ENCODE results near the gene SEPTIN12.
A peak's percentile ranks its signal among the peaks of the same experiment; 100 is the strongest.

Gene SEPTIN12

DNA sequence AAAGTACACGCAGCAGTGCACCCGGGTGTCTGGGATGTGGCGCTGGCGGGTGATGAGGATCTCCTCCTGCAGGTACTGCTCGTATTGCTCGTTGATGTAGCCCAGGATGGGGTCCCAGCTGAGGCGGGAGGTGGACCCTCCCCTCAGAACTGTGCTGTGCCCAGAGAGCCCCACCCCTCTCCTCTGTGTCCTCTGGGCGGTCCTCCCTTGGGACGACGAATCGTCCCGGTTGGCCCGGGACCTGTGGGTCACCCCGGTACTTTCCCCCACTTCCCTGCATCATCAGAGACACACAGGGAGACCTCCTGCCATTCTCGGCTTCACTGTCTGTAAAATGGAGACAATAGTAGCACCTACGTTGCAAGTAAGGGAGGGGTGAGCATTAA lies 4.2 kb downstream of the SEPTIN12 start:
- no peak for DNase-seq

DNA sequence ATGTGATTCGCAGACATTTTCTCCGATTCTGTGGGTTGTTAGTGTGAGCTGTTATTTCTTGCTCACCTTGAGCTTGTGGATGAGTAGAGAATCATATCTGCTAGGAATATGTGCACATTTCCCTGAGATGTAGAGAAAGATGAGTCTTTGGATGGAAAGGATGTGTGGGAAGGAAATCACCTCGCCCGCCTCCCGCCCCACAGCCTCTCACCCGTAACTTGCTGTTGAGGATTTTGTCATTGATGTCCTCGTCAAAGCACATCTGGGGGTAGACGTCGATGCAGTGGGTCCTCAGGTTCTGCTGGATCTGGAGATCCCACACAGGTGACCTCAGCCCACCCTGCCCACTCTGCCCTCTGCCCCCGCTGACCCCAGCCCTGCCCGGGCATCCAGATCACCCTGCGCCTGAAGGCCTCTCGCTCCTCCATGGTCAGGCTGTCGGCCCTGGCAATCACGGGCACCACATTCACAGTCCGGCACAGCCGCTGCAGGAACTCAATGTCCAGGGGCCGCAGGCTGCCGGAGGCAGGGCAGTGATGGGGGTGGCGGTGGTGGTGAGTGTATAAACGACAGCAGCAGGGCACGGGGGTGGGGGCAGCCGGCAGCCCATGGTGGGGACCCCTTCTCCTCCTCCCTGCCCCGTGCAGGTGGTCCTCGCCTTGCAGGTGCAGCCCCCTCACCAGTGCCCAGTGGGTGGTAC lies 4.7 kb downstream of the SEPTIN12 start:
- DNase-seq, result no peak

DNA sequence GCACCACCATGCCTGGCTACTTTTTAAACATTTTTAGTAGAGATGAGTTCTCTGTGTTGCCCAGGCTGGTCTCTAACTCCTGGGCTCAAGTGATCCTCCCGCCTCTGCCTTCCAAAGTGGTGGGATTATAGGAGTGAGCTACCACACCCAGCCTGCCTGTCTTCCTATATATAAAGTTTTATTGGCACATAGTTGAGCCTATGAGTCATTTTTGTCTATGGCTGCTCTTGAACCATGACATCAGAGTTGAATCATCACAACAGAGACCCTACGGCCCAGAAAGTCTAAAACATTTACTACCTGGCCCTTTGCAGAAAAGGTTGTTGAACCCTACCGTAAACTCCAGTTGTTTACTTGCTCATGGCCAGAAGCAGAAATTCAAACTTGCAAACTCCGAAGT lies 7.9 kb downstream of the SEPTIN12 start:
- DNase-seq, result no peak

- DNase-seq, result no peak
Observed at GRCh38 chr16:4778050-4778392, 10.1 kb downstream of the SEPTIN12 start.

GRCh38 chr16:4777339-4778049 lies 10.7 kb downstream of the SEPTIN12 start:
- DNase-seq, result no peak

- no peak for DNase-seq
Observed at GRCh38 chr16:4776141-4776705, 11.9 kb downstream of the SEPTIN12 start.

DNA sequence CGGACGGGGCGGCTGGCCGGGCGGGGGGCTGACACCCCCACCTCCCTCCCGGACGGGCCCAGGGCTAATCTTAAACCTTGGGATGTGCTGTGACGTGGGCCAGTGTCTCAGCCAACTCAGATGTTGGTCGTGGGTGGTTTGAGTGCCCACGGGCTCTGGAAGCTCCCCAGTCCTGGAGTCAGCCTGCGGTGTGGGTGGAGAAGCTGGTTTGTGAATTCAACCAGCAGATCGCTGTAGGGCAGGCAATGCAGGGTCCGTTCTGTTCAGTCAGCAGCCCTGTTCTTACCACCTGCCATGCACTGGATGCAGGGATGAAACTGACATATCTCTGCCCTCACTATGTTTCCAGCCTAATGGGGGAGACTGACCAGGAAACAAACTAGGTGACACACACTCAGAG lies 13.1 kb downstream of the SEPTIN12 start:
- DNase-seq, result no peak

GRCh38 chr16:4772351-4772750 lies 15.8 kb downstream of the SEPTIN12 start:
- DNase-seq, result no peak

DNA sequence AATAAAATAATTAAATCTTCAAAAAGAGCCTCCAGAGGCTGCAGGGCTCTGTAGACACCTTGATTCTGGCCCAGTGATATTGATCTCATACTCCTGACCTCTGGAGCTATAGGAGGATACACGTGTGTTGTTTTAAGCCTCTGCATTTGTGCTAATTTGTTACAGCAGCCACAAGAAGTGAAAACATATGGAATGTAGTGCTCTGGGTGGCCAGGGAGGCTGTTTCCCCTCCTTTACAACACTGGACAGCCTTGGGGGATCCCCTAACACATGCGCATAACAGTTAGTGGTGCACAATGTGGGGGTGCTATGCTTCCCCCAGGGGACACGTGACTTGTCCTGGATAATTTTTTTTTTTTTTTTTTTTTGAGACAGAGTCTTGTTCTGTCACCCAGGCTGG lies 16.5 kb downstream of the SEPTIN12 start:
- no peak for DNase-seq

DNA sequence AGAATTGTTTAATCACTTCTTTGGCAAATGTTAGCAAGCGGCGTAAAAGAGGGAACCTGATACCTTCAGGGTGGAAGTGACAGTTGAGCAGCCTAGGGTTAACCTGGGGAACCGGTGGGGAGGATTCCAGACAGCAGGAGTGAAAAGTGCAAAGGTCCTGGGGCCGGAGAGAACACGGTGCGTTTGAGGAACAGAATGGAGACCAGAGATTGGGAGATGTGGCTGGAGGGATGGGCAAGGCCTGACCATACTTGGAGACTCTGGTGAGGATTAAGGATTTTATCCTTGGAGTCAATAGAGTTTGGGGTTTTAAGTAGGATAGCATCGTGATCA lies 18.9 kb downstream of the SEPTIN12 start:
- no peak for DNase-seq

GRCh38 chr16:4768549-4769305 lies 19.4 kb downstream of the SEPTIN12 start:
- DNase-seq, result peak; percentile 65 to 92 (median 73)

- peak in 1 of 5 experiments; percentile 34 for DNase-seq
Observed at GRCh38 chr16:4767872-4768548, 20.1 kb downstream of the SEPTIN12 start.

DNA sequence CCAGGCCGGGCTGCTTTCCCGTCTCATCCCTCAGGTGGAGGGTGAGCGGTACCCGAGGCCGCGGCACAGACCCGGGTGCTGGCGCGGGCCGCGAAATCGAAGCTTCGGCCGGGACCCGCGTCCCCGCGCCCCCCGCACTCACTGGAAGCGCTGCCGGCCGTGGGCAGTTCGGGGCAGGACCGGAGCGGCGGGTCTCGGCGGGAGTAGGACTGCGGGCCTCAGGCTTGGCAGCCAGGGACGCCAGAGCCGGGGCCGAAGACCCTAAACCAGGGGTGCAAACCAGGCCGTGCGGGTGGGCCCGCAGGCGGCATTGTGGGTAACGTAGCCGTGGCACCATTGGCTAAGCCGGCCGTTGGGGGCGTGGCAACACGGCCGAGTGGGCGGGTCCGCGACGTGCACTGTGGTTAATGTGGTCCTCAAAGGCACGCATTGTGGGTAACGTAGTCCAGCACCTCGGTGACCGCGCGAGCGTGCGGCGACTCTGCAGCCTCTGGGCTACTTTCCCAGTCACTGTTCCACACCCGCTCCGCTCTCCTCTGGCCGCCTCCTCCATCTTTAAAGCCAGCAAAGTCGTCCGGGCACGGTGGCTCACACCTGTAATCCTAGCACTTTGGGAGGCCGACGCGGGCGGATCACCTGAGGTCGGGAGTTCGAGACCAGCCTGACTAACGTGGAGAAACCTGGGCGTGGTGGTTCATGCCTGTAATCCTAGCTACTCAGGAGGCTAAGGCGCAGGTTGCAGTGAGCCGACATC lies 21.1 kb downstream of the SEPTIN12 start, which contains the start of gene ZNF500:
ZNF500 (minus strand) TSS at position 288 of the 754 bp plus-strand sequence. CDS start 1,184 bp downstream, outside the sequence.
- DNase-seq, result peak; percentile 86 to 97 (median 89)

DNA sequence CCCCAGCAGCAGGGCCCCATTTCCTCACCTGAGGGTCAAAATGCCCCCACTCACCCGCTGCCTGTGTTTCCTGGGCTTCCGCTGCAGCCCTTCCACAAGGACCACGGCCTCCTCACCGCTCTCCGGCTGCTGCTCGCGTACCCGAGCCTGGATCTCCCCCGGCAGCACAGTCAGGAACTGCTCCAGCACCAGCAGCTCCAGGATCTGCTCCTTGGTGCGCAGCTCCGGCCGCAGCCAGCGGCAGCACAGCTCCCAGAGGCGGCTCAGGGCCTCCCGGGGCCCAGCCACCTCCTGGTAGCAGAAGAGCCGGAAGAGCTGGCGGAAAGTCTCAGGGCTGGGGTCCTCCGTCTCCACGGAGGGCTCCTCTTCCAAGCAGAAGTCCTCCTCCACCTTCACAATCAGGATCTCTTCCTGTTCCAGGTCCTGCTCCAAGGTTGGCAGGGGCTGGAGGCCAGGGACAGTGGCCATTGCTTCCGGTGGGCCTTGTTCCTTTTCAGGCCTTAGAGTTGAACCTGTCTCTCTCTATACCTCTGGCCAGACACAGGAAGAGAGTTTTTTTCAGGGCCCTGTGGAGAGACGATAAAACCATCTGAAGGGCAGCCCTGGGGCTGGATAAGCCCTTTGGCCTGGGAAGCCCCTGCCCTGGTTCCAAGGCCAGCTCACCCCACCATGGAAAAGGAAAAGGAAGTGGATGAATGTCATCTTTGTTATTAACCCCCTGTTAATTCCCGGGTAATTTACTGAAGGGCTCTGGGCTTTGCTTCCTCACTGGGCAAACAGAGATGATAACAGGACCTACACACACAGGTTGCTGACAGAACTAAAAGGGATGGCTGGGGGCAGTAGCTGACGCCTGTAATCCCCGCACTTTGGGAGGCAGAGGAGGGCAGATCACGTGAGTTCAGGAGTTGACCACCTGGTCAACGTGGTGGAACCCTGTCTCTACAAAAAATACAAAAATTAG lies 22.4 kb downstream of the SEPTIN12 start:
- DNase-seq, result no peak

- no peak for DNase-seq
Observed at GRCh38 chr16:4763791-4764190, 24.4 kb downstream of the SEPTIN12 start.

GRCh38 chr16:4762205-4762604 lies 25.9 kb downstream of the SEPTIN12 start:
- no peak for DNase-seq

DNA sequence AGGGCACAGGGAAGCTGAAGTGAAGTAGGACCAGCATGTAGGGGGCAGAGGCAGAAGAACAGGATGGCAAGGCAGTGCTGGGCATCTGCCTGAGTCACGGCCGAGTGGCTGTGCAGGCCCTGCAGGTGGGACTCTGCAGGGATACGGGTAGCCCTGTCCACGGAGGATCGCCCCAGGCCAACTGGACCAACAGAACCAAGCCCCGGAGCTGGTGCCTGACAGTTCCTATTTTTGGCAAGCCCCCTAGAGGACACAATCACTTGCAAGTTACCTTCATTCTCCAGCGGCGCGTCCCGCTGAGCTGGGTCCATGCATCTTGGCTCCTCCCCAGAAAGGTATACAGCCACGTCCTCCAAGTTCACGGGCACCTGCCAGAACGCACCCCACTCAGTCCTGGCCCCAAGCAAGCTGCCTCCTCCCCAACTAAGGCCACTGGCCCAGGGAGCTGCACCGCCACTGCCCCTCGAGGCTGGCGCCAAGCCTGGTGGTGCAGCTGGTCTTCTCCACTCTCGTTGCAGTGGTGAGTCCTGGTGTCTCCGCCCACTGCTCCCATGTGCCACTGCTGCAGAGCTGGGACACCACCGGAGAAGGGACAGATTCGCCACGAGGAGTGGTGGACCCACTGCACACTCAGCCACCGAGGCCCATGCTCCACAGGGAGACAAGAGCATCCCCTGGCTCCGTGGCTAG lies 27.8 kb downstream of the SEPTIN12 start:
- no peak for DNase-seq

DNA sequence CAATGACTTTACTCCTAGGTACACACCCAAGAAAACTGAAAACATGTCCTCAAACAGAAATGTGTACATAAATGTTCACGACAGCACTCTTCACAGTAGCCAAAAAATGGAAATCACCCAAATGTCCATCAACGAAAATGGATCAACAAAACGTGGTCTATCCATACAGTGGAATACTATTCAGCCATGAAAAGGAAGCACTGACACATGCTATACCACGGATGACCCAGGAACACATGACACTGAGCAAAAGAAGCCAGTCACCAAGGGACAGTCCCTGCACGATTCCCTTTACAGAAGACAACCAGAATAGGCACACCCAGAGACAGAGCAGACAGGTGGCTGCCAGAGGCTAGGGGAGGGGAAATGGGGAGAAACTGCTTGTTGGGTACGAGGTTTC lies 32.5 kb downstream of the SEPTIN12 start:
- DNase-seq, result no peak

- no peak for DNase-seq
Observed at GRCh38 chr16:4754865-4755264, 33.3 kb downstream of the SEPTIN12 start.

GRCh38 chr16:4753227-4753626 lies 34.9 kb downstream of the SEPTIN12 start:
- DNase-seq, result no peak

Data from T-helper 2 cell (primary cell).